ENCODE measurements around the gene SCNN1G.

GRCh38 chr16:23187341-23187740 is 4.8 kb downstream of the SCNN1G start:
- TF ChIP-seq POLR2AphosphoS5 (IDR thresholded peaks at IDR 0.05; ENCODE audit: insufficient read depth, low read depth, low read length) (no peak), EZH2 (IDR thresholded peaks at IDR 0.05; ENCODE audit: borderline replicate concordance, low read depth, low read length, severe bottlenecking) (no peak), POLR2A (IDR thresholded peaks at IDR 0.05; ENCODE audit: low read depth, low read length) (no peak), JUN (IDR thresholded peaks at IDR 0.05; ENCODE audit: borderline replicate concordance, insufficient read depth, insufficient read length, low read depth) (no peak), MYC (IDR thresholded peaks at IDR 0.05; ENCODE audit: low read depth, low read length) (no peak), GATA2 (IDR thresholded peaks at IDR 0.05; ENCODE audit: insufficient read depth, insufficient read length, low read depth, low read length) (no peak), FOS (IDR thresholded peaks at IDR 0.05; ENCODE audit: borderline replicate concordance, insufficient read depth, low read length) (no peak)
- TF ChIP-seq, protein P1, sequence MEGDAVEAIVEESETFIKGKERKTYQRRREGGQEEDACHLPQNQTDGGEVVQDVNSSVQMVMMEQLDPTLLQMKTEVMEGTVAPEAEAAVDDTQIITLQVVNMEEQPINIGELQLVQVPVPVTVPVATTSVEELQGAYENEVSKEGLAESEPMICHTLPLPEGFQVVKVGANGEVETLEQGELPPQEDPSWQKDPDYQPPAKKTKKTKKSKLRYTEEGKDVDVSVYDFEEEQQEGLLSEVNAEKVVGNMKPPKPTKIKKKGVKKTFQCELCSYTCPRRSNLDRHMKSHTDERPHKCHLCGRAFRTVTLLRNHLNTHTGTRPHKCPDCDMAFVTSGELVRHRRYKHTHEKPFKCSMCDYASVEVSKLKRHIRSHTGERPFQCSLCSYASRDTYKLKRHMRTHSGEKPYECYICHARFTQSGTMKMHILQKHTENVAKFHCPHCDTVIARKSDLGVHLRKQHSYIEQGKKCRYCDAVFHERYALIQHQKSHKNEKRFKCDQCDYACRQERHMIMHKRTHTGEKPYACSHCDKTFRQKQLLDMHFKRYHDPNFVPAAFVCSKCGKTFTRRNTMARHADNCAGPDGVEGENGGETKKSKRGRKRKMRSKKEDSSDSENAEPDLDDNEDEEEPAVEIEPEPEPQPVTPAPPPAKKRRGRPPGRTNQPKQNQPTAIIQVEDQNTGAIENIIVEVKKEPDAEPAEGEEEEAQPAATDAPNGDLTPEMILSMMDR (IDR thresholded peaks at IDR 0.05; ENCODE audit: extremely low read depth in 1 of 2, insufficient read depth in 1 of 2, low read depth in 1 of 2, low read length in 2 of 2), result no peak
- TF ChIP-seq, protein P2, sequence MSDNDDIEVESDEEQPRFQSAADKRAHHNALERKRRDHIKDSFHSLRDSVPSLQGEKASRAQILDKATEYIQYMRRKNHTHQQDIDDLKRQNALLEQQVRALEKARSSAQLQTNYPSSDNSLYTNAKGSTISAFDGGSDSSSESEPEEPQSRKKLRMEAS (IDR thresholded peaks at IDR 0.05; ENCODE audit: insufficient read depth, insufficient read length), result no peak
